Measurements from ENCODE around the gene IRF8.

- TF ChIP-seq, protein P1, sequence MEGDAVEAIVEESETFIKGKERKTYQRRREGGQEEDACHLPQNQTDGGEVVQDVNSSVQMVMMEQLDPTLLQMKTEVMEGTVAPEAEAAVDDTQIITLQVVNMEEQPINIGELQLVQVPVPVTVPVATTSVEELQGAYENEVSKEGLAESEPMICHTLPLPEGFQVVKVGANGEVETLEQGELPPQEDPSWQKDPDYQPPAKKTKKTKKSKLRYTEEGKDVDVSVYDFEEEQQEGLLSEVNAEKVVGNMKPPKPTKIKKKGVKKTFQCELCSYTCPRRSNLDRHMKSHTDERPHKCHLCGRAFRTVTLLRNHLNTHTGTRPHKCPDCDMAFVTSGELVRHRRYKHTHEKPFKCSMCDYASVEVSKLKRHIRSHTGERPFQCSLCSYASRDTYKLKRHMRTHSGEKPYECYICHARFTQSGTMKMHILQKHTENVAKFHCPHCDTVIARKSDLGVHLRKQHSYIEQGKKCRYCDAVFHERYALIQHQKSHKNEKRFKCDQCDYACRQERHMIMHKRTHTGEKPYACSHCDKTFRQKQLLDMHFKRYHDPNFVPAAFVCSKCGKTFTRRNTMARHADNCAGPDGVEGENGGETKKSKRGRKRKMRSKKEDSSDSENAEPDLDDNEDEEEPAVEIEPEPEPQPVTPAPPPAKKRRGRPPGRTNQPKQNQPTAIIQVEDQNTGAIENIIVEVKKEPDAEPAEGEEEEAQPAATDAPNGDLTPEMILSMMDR (IDR thresholded peaks at IDR 0.05), result no peak
- TF ChIP-seq POLR2A (IDR thresholded peaks at IDR 0.05), result no peak
Observed at GRCh38 chr16:85944572-85945423, 45.8 kb downstream of the IRF8 start.
